ENCODE measurements around the gene LRRC51.

LRRC51 gene

GRCh38 chr11:72091292-72091691 lies 10.6 kb downstream of the LRRC51 start:
- no peak overlapping the region for H3K4me3 ChIP-seq (ENCODE audit: low read depth, low read length)
- peak; percentile 81 for TF ChIP-seq CTCF (IDR thresholded peaks at IDR 0.05; ENCODE audit: low read depth, low read length, missing control alignments)
- DNase-seq (ENCODE audit: low read depth): no peak

GRCh38 chr11:72098741-72099140 lies 18.1 kb downstream of the LRRC51 start:
- no peak overlapping the region for H3K4me3 ChIP-seq (ENCODE audit: low read depth, low read length)
- no peak for DNase-seq (ENCODE audit: low read depth)
- TF ChIP-seq CTCF (IDR thresholded peaks at IDR 0.05; ENCODE audit: low read depth, low read length, missing control alignments): no peak

GRCh38 chr11:72100009-72100408 lies 19.4 kb downstream of the LRRC51 start:
- no peak overlapping the region for H3K4me3 ChIP-seq (ENCODE audit: low read depth, low read length)
- TF ChIP-seq CTCF (IDR thresholded peaks at IDR 0.05; ENCODE audit: low read depth, low read length, missing control alignments): no peak
- DNase-seq (ENCODE audit: low read depth): no peak

- no peak for TF ChIP-seq CTCF (IDR thresholded peaks at IDR 0.05; ENCODE audit: low read depth, low read length, missing control alignments)
- no peak for DNase-seq (ENCODE audit: low read depth)
- H3K4me3 ChIP-seq (ENCODE audit: low read depth, low read length): no peak overlapping the region
Observed at GRCh38 chr11:72100462-72100861, 19.8 kb downstream of the LRRC51 start.

GRCh38 chr11:72102162-72102561 lies 21.5 kb downstream of the LRRC51 start:
- no peak for DNase-seq (ENCODE audit: low read depth)
- H3K4me3 ChIP-seq (ENCODE audit: low read depth, low read length): peak overlapping the region; percentile 95
- TF ChIP-seq CTCF (IDR thresholded peaks at IDR 0.05; ENCODE audit: low read depth, low read length, missing control alignments): no peak

- DNase-seq (ENCODE audit: low read depth): no peak
- peak overlapping the region; percentile 95 for H3K4me3 ChIP-seq (ENCODE audit: low read depth, low read length)
- TF ChIP-seq CTCF (IDR thresholded peaks at IDR 0.05; ENCODE audit: low read depth, low read length, missing control alignments): no peak
Observed at GRCh38 chr11:72102631-72102945, 21.9 kb downstream of the LRRC51 start.

GRCh38 chr11:72102946-72103753 lies 22.5 kb downstream of the LRRC51 start, which contains the start of gene LAMTOR1:
TSS of gene LAMTOR1 (minus strand) at chr11:72103297. CDS start at chr11:72103224, 73 bp downstream.
- peak; percentile 59 for TF ChIP-seq CTCF (IDR thresholded peaks at IDR 0.05; ENCODE audit: low read depth, low read length, missing control alignments)
- peak within 1 kb of the TSS; percentile 95 for H3K4me3 ChIP-seq (ENCODE audit: low read depth, low read length)
- DNase-seq (ENCODE audit: low read depth): peak; percentile 97
